ENCODE data around the gene CEP350. TPM values are rescaled to one million over a fixed set of nuclear protein-coding genes. Genes with fewer than 3 reads are reported as not detected.

CEP350 gene
- total RNA-seq, 1 experiment from 2014 or later, result 27.6 TPM

DNA sequence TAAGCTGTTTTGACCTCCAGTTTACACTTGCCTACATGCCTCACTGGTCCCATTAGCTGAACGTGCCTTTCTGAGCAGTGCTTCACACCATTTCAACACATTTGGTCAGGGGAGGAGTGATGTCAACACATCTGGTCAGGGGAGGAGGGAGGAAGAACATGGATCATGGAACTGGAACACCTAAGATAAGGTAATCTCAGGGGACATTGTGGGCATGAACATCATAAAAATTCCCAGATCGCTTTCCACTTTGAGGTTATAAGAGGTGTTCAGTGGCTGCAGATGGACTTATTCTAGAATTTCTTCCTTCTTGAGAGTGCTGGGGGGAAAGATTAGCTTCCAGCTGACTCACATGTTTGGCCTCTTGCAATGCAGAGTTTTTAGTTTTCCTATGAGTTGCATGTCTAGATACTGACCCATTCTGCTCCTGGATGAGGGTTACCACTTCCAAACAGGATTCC lies 202.1 kb downstream of the CEP350 start:
- Histone ChIP-seq H3K27ac (ENCODE audit: low read depth, low read length) (no peak overlapping the region), H3K27me3 (ENCODE audit: insufficient read depth, low read length) (no peaks in the 10 kb centered on the region), H3K9ac (ENCODE audit: low read length) (0 out of 2 replicates have a peak overlapping the region, but pooled peaks have one; percentile 68), H4K20me1 (ENCODE audit: insufficient read depth) (no peaks in the 10 kb centered on the region), H3K9me2 (ENCODE audit: insufficient read depth) (no peaks in the 10 kb centered on the region), H3K4me3 (replicated peaks in 1 of 2; ENCODE audit: low read depth in 1 of 2, low read length in 2 of 2) (peak overlapping the region in 1 of 2 experiments; percentile 91; a peak in 1 of 4 replicates), H2AFZ (ENCODE audit: low read depth, low read length, poor library complexity, severe bottlenecking) (no peak overlapping the region), H3K4me2 (ENCODE audit: low read length) (peak overlapping the region; percentile 90), H3K36me3 (ENCODE audit: control insufficient read depth in 1 of 2, insufficient read depth in 2 of 2, low read length in 2 of 2) (no peaks in the 10 kb centered on the region), H3K79me2 (ENCODE audit: insufficient read depth, low read length) (peaks cover 41% of the 10 kb centered on the region), H3K9me3 (ENCODE audit: control insufficient read depth in 1 of 2, insufficient read depth in 1 of 2, low read depth in 1 of 2, low read length in 2 of 2) (no peaks in the 10 kb centered on the region), H3K4me1 (ENCODE audit: control insufficient read depth in 1 of 2, insufficient read depth in 2 of 2, low read length in 2 of 2) (peaks cover 2 to 34% of the 10 kb centered on the region in 2 experiments; a peak in 3 of 4 replicates)
- no peak for ATAC-seq
- intact Hi-C loops (cut with micrococcal nuclease), result no loop called here
- POLR2A ChIA-PET, result no interaction called here
- RAD21 ChIA-PET (ENCODE audit: low non-redundant PET in 1 of 2, low total read pairs in 2 of 2, uncharacterized antibody in 2 of 2, unreplicated experiment in 2 of 2), result no interaction called here
- BruUV-seq (replicated peaks), result no TSS peak
- DNase-seq (ENCODE audit: low read depth, low spot score), result no peak
- CTCF ChIA-PET, result interaction anchor here (0.9 kb wide), 1 partner anchor 12 kb away, joined by 3 read pairs; no protein-coding TSS in a partner anchor
- TF ChIP-seq EGR1 (IDR thresholded peaks at IDR 0.05; ENCODE audit: low read depth) (no peak), EZH2phosphoT487 (IDR thresholded peaks at IDR 0.05; ENCODE audit: borderline replicate concordance) (no peak), TCF7L2 (IDR thresholded peaks at IDR 0.05; ENCODE audit: borderline replicate concordance, extremely low read depth, insufficient read depth, insufficient read length) (no peak), CBX3 (IDR thresholded peaks at IDR 0.05; ENCODE audit: low read depth) (no peak), RAD21 (IDR thresholded peaks at IDR 0.05; ENCODE audit: low read depth) (no peak), EZH2 (IDR thresholded peaks at IDR 0.05) (no peak)
- TF ChIP-seq, protein P1, sequence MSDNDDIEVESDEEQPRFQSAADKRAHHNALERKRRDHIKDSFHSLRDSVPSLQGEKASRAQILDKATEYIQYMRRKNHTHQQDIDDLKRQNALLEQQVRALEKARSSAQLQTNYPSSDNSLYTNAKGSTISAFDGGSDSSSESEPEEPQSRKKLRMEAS (IDR thresholded peaks at IDR 0.05), result no peak
- TF ChIP-seq, protein P2, sequence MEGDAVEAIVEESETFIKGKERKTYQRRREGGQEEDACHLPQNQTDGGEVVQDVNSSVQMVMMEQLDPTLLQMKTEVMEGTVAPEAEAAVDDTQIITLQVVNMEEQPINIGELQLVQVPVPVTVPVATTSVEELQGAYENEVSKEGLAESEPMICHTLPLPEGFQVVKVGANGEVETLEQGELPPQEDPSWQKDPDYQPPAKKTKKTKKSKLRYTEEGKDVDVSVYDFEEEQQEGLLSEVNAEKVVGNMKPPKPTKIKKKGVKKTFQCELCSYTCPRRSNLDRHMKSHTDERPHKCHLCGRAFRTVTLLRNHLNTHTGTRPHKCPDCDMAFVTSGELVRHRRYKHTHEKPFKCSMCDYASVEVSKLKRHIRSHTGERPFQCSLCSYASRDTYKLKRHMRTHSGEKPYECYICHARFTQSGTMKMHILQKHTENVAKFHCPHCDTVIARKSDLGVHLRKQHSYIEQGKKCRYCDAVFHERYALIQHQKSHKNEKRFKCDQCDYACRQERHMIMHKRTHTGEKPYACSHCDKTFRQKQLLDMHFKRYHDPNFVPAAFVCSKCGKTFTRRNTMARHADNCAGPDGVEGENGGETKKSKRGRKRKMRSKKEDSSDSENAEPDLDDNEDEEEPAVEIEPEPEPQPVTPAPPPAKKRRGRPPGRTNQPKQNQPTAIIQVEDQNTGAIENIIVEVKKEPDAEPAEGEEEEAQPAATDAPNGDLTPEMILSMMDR (IDR thresholded peaks at IDR 0.05 in 2 of 3, conservative IDR thresholded peaks at IDR 0.05 in 1 of 3; ENCODE audit: borderline replicate concordance in 1 of 3, insufficient read depth in 1 of 3, low read depth in 2 of 3, low read length in 2 of 3), result no peak

Data from HCT116 (cell line).